Thoracic aorta (tissue), 2 donors: Measurements from ENCODE around the gene KCNAB1. TPM values are rescaled to one million over a fixed set of nuclear protein-coding genes. Genes with fewer than 3 reads are reported as not detected.
A peak's percentile ranks its signal among the peaks of the same experiment; 100 is the strongest.

Source experiments
- ATAC-seq: fragments of 150-250 bp; one replicate; pipeline ENCODE4 v1.8.0; 2017; ENCODE audit warnings: low read depth; ENCODE audit not compliant: insufficient number of reproducible peaks, low FRiP score
- DNase-seq: peaks from one replicate; pipeline ENCODE4 v3.0.0-alpha.2; 2020; ENCODE audit warnings: low spot score
- H3K27ac ChIP-seq, 2 donors: fragments of 200-600 bp; sonication (generic); 1 replicate in 1 of 2; 2 replicates in 1 of 2; pipeline ENCODE4 v1.5.1; 2016; ENCODE audit warnings: mild to moderate bottlenecking in 2 of 2, moderate library complexity in 2 of 2
- H3K27me3 ChIP-seq: fragments of 200-600 bp; sonication (generic); replicated peaks from 2 replicates; pipeline ENCODE4 v1.6.0; 2016; ENCODE audit warnings: mild to moderate bottlenecking; ENCODE audit not compliant: insufficient read depth
- H3K36me3 ChIP-seq: fragments of 200-600 bp; sonication (generic); one replicate; pipeline ENCODE4 v1.5.1; 2016
- H3K4me1 ChIP-seq, 2 donors: fragments of 200-600 bp; sonication (generic); 1 replicate in 1 of 2; 2 replicates in 1 of 2; pipeline versions ENCODE4 v1.5.1 to v1.6.0; 2016; ENCODE audit warnings: low read depth in 2 of 2, mild to moderate bottlenecking in 1 of 2; ENCODE audit not compliant: control insufficient read depth in 1 of 2
- H3K4me3 ChIP-seq: fragments of 200-600 bp; sonication (generic); 2 replicates; pipeline ENCODE4 v1.5.1; 2016; ENCODE audit warnings: mild to moderate bottlenecking
- H3K9me3 ChIP-seq: fragments of 200-600 bp; sonication (generic); 2 replicates; pipeline ENCODE4 v1.5.1; 2016
- total RNA-seq, 2 donors: library from RNA; depleted of rRNA; stranded (reverse); fragments of >200 nt; gene quantifications; one replicate each; pipeline versions ENCODE4 v1.1.0 to v1.2.3, GENCODE V29; 2016
- TF ChIP-seq, protein P1 (sequence below): fragments of 200-600 bp; sonication (generic); IDR thresholded peaks from one replicate; pipeline ENCODE4 v1.5.1; 2019; ENCODE audit warnings: antibody characterized with exemption

Gene KCNAB1
- total RNA-seq, 2 donors from 2014 or later = 12.2 to 14.2 TPM

DNA sequence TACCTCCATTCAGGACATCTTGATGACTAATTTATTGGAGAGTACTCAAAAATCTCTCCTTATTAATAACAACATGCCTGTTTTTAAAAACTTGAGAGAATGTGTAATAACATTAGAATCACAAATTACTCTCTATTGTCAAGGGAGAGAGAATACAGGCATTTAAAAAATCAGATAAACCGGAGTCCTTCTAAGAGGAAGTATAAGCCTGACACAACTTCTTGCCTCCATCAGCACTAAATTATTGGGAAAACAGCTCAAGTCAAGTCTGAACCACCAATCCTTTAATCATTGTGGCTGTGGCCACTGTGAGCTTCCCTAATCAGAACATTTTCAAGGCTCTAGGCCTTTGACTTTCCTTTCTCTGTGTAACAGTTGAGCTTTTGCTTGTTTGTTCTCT, 396.6 kb downstream of the KCNAB1 start:
- H3K4me1 ChIP-seq = peaks cover 11 to 24% of the 10 kb centered on the region in 2 donors
- no peak overlapping the region for H3K4me3 ChIP-seq
- H3K27ac ChIP-seq = peak overlapping the region; percentile 17 to 49
- no peaks in the 10 kb centered on the region for H3K36me3 ChIP-seq
- H3K27me3 ChIP-seq = no peaks in the 10 kb centered on the region
- no peak for ATAC-seq
- TF ChIP-seq, protein P1, sequence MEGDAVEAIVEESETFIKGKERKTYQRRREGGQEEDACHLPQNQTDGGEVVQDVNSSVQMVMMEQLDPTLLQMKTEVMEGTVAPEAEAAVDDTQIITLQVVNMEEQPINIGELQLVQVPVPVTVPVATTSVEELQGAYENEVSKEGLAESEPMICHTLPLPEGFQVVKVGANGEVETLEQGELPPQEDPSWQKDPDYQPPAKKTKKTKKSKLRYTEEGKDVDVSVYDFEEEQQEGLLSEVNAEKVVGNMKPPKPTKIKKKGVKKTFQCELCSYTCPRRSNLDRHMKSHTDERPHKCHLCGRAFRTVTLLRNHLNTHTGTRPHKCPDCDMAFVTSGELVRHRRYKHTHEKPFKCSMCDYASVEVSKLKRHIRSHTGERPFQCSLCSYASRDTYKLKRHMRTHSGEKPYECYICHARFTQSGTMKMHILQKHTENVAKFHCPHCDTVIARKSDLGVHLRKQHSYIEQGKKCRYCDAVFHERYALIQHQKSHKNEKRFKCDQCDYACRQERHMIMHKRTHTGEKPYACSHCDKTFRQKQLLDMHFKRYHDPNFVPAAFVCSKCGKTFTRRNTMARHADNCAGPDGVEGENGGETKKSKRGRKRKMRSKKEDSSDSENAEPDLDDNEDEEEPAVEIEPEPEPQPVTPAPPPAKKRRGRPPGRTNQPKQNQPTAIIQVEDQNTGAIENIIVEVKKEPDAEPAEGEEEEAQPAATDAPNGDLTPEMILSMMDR = no peak
- H3K9me3 ChIP-seq = no peaks in the 10 kb centered on the region
- no peak for DNase-seq

DNA sequence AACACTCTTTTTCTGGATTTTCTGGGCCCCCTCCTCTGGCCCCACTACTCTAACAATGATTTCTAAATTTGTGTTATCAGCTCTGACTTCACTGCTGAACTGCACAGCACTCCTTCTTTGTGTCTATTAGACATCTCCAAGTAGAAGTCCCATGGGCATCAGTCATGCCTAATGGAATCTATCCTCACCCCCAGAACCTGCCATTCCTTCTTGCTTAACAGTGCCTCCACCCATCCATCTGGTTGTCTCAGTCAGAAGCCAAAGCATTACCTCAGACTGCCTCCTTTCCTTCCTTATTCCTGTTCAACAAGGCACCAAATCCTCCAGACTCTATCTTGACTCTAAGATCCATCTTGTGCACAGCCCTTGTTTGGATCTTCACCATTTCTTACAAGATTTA, 398.3 kb downstream of the KCNAB1 start:
- no peaks in the 10 kb centered on the region for H3K9me3 ChIP-seq
- TF ChIP-seq, protein P1 = no peak
- ATAC-seq (no peak), DNase-seq (no peak)
- H3K27me3 ChIP-seq = no peaks in the 10 kb centered on the region
- H3K36me3 ChIP-seq = no peaks in the 10 kb centered on the region
- no peak overlapping the region for H3K27ac ChIP-seq
- H3K4me3 ChIP-seq = no peak overlapping the region
- H3K4me1 ChIP-seq = peaks cover 11 to 24% of the 10 kb centered on the region in 2 donors

GRCh38 chr3:156519758-156520162, 399.4 kb downstream of the KCNAB1 start:
- no peak for ATAC-seq
- DNase-seq = no peak
- TF ChIP-seq, protein P1 = no peak

DNA sequence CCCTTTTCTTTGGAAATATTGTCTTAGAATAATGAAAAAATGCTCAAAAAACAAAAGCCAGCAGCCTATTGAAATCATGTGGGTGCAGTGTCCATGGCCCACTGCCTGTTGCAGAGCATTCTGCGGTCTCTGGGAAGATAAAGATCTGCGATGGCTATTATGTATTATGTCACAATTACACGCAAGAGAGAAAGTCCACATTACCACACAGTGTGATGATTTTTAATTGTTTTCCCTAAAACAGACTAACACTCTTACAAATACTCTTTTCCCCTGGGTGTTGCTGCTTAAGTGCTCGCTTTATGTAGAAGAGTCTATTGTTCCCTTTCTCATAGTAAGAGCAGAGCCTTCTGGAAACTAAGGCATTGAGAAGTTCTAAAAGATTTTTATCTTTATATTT, 402.3 kb downstream of the KCNAB1 start:
- no peak overlapping the region for H3K27ac ChIP-seq
- peaks cover 2% of the 10 kb centered on the region for H3K36me3 ChIP-seq
- ATAC-seq (no peak), DNase-seq (no peak)
- no peaks in the 10 kb centered on the region for H3K9me3 ChIP-seq
- no peak overlapping the region for H3K4me3 ChIP-seq
- TF ChIP-seq, protein P1 = no peak
- H3K4me1 ChIP-seq = peaks cover 0 to 3% of the 10 kb centered on the region in 2 donors
- no peaks in the 10 kb centered on the region for H3K27me3 ChIP-seq

More at GRCh38 chr3:156519758-156520162, 399.4 kb downstream of the KCNAB1 start:
- H3K4me3 ChIP-seq = no peak overlapping the region
- H3K27me3 ChIP-seq = no peaks in the 10 kb centered on the region
- no peaks in the 10 kb centered on the region for H3K9me3 ChIP-seq
- no peaks in the 10 kb centered on the region for H3K36me3 ChIP-seq
- no peak overlapping the region for H3K27ac ChIP-seq
- peaks cover 11 to 24% of the 10 kb centered on the region in 2 donors for H3K4me1 ChIP-seq

- TF ChIP-seq, protein P1 = no peak
- Histone ChIP-seq H3K36me3 (peaks cover 2% of the 10 kb centered on the region), H3K27ac (no peak overlapping the region), H3K27me3 (no peaks in the 10 kb centered on the region), H3K9me3 (no peaks in the 10 kb centered on the region), H3K4me1 (no peaks in the 10 kb centered on the region), H3K4me3 (no peak overlapping the region)
- no peak for DNase-seq
- no peak for ATAC-seq
Measured at GRCh38 chr3:156525808-156526207, 405.4 kb downstream of the KCNAB1 start.
